IgD-negative memory B cell (primary cell): Measurements from ENCODE around the gene PBX1. TPM values are rescaled to one million over a fixed set of nuclear protein-coding genes. Genes with fewer than 3 reads are reported as not detected.
A peak's percentile ranks its signal among the peaks of the same experiment; 100 is the strongest.

ENCODE experiments used
- H3K27ac Mint-ChIP-seq, 3 donors: one replicate each; pipeline ENCODE4 v1.8.0; 2020 to 2022; ENCODE audit warnings: mild to moderate bottlenecking in 3 of 3, mixed read lengths in 3 of 3, moderate library complexity in 1 of 3
- H3K27me3 Mint-ChIP-seq: one replicate; pipeline ENCODE4 v1.8.0; 2021; ENCODE audit warnings: mixed read lengths
- H3K36me3 Mint-ChIP-seq: one replicate; pipeline ENCODE4 v1.8.0; 2020; ENCODE audit warnings: mild to moderate bottlenecking, mixed read lengths
- H3K4me1 Mint-ChIP-seq, 3 donors: one replicate each; pipeline ENCODE4 v1.8.0; 2020 to 2022; ENCODE audit warnings: mixed read lengths in 3 of 3, mild to moderate bottlenecking in 1 of 3
- H3K4me3 Mint-ChIP-seq, 4 donors: one replicate each; pipeline ENCODE4 v1.8.0; 2020 to 2022; ENCODE audit warnings: mild to moderate bottlenecking in 4 of 4, mixed read lengths in 4 of 4, moderate library complexity in 3 of 4
- H3K9me3 Mint-ChIP-seq, 3 donors: one replicate each; pipeline ENCODE4 v1.8.0; 2020 to 2021; ENCODE audit warnings: mixed read lengths in 3 of 3, mild to moderate bottlenecking in 1 of 3
- polyA plus RNA-seq: library from polyadenylated mRNA; unstranded; fragments of 300-500 nt; fragmentation: Illumina TruSeq; gene quantifications from one replicate; pipeline ENCODE4 v1.2.3, GENCODE V29; 2021

The PBX1 gene
- polyA plus RNA-seq, 1 donor from 2014 or later, result 0.34 TPM

DNA sequence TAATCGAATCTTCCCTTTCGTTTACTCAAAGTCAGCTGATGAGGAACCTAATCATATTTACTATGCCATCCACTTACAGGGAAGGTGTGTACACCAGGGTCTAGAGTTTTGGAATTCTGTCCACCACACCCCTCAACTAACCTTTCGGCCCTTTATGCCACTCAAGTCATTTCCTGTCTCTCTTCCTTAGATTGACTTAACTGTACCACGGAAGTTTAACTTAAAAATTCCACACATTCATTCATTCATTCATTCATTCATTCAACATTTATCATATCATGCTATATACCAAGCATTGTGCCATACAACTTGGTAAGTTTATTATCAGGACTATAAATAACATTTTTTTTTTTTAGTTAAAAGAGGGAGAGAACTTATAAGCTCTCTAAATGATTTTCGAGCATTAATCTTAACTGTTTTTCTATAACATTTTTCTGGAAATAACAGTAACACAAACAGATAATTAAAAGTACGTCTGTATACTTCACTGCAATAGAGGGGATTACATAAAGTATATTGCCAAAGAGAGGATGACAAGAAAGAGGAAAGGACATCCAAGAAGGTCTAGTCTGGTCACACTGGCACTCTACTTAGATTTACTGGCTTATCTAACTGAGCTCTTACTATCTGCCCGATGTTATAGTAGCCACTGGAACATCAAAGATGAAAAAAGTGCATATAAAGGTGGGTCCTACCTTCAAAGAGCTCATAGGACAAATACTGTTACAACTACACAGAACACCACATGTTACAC, 243.7 kb downstream of the PBX1 start:
- Mint-ChIP-seq H3K4me3 (no peak overlapping the region), H3K36me3 (no peaks in the 10 kb centered on the region), H3K4me1 (no peaks in the 10 kb centered on the region), H3K27ac (no peak overlapping the region), H3K9me3 (peaks cover 0 to 3% (median 0%) of the 10 kb centered on the region in 3 donors), H3K27me3 (peaks cover 5% of the 10 kb centered on the region)

DNA sequence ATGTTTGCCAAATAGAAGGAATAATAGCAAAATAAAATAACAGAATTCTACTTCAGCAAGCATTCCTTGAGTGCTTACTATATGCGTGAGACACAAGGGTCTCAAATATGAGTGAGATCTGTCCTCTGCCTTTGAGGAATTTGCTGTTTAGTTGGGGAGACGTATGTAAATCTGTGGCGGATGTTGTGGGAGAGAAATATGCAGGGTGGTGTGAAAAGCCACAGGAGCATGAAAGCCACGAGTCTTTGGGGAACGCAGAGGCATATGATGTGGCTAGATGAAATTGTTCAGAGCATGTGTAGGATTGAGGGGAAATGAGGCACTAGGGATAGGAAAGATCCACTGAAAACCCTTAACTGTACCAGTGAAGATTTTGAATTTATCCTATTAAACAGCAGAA, 244.4 kb downstream of the PBX1 start:
- H3K4me3 Mint-ChIP-seq, result no peak overlapping the region
- no peak overlapping the region for H3K27ac Mint-ChIP-seq
- peaks cover 5% of the 10 kb centered on the region for H3K27me3 Mint-ChIP-seq
- no peaks in the 10 kb centered on the region for H3K4me1 Mint-ChIP-seq
- no peaks in the 10 kb centered on the region for H3K36me3 Mint-ChIP-seq
- H3K9me3 Mint-ChIP-seq, result peaks cover 0 to 3% (median 0%) of the 10 kb centered on the region in 3 donors

DNA sequence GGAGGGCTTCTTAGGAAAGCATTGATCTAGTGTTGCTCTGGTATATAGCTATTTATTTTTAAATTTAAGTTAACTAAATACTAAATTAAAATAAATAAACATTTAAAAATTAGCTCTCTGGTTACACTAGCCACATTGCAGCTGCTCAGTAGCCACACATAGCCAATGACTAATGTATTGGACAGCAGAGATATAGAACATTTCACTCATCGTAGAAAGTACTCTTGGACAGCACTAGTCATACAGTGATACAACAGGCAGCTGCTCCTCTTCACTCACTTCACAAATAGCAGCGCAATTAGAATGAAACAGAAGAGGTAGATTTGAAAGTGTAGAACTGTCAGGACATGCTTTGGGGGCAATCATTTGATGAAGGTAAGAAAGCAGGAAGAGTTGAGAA, 245.4 kb downstream of the PBX1 start:
- Mint-ChIP-seq H3K27me3 (peaks cover 5% of the 10 kb centered on the region), H3K4me1 (no peaks in the 10 kb centered on the region), H3K36me3 (no peaks in the 10 kb centered on the region), H3K9me3 (peaks cover 0 to 3% (median 0%) of the 10 kb centered on the region in 3 donors), H3K27ac (no peak overlapping the region), H3K4me3 (no peak overlapping the region)

DNA sequence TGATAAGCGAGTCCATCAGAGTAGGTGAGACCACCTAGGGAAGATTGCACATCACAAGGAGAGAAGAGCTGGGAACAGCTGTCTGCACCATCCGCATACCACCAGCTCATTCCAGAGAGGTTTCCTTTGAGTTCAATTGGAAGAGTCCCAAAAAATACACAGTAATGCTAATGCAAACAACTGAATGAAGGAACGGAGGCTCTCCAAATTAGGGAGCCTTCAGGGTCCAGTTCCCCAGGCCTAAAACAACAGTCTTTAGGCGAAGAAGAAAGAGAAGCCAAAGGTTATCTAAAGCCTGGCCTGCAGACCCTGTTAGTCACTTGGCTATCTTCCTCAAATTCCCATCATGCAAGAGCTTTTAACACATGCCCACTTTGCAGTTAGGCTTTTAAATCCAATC, 246.4 kb downstream of the PBX1 start:
- no peaks in the 10 kb centered on the region for H3K36me3 Mint-ChIP-seq
- H3K9me3 Mint-ChIP-seq, result peaks cover 0 to 4% (median 4%) of the 10 kb centered on the region in 3 donors
- no peak overlapping the region for H3K4me3 Mint-ChIP-seq
- no peak overlapping the region for H3K27ac Mint-ChIP-seq
- H3K4me1 Mint-ChIP-seq, result no peaks in the 10 kb centered on the region
- H3K27me3 Mint-ChIP-seq, result peaks cover 4% of the 10 kb centered on the region

DNA sequence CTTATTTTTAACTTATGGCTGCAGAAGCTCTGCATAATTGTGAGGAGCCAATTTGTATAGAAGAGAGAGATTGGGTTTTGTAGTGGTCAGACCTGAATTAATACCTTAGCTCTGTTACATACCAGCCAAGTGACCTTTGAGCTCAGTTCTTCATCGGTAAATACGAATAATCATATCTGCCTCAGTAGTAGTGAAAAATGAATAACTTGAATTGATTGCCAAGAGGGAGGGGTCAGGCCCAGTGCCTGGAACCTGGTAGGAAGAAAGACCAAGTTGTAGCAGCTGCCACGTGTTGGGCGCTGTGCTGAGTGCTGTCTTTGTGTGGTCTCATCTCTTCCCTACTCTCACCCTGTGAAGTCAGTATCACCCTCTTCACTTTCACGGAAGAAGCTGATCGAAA, 247.5 kb downstream of the PBX1 start:
- Mint-ChIP-seq H3K4me1 (no peaks in the 10 kb centered on the region), H3K9me3 (peaks cover 0 to 4% (median 1%) of the 10 kb centered on the region in 3 donors), H3K4me3 (no peak overlapping the region)

DNA sequence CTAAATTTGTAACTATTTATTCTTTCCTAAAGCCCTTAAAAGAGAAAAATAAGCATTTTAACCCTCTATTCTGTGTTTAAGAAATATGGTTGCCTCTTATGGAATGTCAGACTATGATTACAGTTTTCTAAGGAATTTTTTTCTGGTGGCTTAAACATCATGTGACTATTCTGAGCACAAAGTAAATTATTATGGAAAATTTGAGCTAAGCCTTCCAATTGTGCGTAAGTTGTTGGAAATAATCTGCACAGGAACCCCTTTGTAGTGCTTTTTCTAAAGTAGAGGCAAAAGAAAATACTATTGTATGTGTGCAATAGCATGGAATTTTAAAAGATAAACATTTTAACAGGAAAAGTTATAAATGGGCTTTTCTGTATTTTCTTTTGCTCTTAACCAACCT, 254.8 kb downstream of the PBX1 start:
- H3K4me3 Mint-ChIP-seq, result no peak overlapping the region

More for the DNA sequence above, 247.5 kb downstream of the PBX1 start:
- Mint-ChIP-seq H3K36me3 (no peaks in the 10 kb centered on the region), H3K27ac (no peak overlapping the region), H3K27me3 (peaks cover 4% of the 10 kb centered on the region)

DNA sequence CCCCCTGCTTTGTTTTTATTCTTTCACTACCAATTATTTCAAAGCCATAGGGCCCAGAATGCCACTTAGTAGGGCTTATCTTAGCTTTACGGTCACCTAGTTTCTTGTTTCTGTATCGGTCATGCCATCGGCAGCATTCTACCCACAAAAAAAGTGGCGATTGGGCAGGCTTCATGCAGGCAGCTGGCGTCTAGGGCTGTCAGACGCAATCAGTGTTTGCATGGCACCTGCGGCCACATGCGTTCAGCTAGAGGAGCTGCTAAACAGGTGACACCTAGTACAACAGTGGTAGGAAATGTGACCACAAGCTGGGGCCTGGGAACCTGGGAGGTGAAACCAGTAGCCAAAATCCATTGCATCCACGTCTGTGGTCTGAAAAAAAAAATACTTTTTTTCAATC, 262.7 kb downstream of the PBX1 start:
- Mint-ChIP-seq H3K4me1 (no peaks in the 10 kb centered on the region), H3K4me3 (no peak overlapping the region), H3K9me3 (peaks cover 0 to 2% (median 2%) of the 10 kb centered on the region in 3 donors), H3K27me3 (peaks cover 3% of the 10 kb centered on the region), H3K27ac (no peak overlapping the region), H3K36me3 (no peaks in the 10 kb centered on the region)

More for the DNA sequence above, 254.8 kb downstream of the PBX1 start:
- Mint-ChIP-seq H3K27me3 (no peaks in the 10 kb centered on the region), H3K27ac (no peak overlapping the region), H3K9me3 (peaks cover 0 to 4% (median 4%) of the 10 kb centered on the region in 3 donors), H3K4me1 (no peaks in the 10 kb centered on the region), H3K36me3 (no peaks in the 10 kb centered on the region)

DNA sequence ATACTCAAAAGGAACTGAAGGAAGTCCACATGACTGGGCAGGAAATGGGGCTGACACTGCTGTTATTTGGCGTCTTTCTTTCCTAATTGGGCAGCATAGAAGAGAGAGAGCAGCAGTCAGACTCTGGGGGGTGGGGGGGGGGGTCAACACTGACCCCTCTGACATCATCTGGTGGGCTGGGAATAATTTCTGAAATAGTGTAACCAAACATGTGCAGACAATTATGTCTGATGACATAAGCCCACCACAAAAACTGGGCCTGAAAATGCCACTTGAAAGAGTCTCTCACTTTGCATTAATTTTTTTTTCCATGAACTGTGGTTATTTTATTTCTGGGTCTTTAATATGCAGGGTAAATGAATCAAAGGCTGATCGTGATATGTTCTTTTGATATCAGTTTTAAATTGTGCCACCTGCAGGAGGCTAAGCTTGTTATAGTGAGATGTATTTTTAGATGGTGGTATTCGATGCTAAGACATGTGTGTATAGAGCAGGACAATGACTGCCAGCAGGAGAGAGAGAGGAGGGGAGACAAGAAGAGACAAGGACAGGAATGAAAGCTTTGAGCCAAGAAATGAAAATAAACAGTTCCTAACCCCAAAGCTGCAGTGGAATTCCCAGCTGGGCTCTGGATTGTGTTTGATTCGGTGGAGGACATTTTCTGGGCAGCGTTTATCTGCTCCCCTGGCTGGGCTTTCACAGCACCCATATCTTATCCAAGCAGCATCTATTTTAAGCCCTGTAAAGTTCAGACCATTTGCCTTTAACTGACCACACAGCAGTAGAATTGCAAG, 264.7 kb downstream of the PBX1 start:
- Mint-ChIP-seq H3K4me1 (no peaks in the 10 kb centered on the region), H3K27me3 (peaks cover 3% of the 10 kb centered on the region), H3K36me3 (no peaks in the 10 kb centered on the region), H3K9me3 (peaks cover 0 to 2% (median 0%) of the 10 kb centered on the region in 3 donors), H3K4me3 (no peak overlapping the region), H3K27ac (peak overlapping the region in 1 of 3 donors; percentile 73)

DNA sequence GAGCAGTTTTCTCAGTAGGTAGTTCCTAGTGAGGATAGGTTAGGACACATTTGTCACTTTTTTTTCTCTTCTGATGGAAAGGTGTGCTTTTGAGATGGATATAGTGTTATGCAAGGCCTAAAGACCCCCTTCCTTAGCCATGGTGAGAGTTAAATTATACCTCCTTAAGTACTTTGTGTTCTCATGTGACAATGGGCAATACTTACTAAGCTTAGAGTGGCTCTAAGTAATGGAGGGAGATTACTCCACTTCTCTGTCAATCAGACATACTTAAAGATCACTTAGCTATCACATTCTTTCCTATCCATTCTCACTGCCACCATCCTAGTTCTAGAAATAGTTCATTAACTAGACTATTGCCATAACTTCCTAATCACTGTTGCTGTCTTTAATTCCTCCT, 265.6 kb downstream of the PBX1 start:
- Mint-ChIP-seq H3K4me3 (no peak overlapping the region), H3K27ac (no peak overlapping the region), H3K27me3 (peaks cover 4% of the 10 kb centered on the region), H3K4me1 (no peaks in the 10 kb centered on the region), H3K36me3 (no peaks in the 10 kb centered on the region), H3K9me3 (peaks cover 0 to 2% (median 0%) of the 10 kb centered on the region in 3 donors)

DNA sequence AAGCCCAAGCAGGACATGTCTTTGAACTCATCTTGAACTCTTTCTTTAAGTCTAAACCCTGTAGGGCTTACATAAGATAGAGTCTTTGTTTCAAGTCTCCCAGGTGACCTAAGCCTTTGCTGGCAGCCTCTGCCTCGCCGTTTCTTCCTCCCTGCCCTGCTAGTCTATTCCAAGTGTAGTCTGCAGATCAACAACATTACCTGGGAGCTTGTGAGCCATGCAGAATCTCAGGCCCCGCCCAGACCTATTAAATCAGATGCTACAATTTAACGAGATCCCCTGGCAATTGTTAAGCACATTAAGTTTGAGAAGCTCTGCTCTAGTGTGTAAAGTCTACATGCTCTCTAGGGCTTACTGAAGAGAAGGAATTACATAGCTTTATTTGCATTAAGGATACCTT, 271.6 kb downstream of the PBX1 start:
- H3K9me3 Mint-ChIP-seq, result no peaks in the 10 kb centered on the region
- H3K27ac Mint-ChIP-seq, result no peak overlapping the region
- peaks cover 3% of the 10 kb centered on the region for H3K36me3 Mint-ChIP-seq
- H3K4me1 Mint-ChIP-seq, result peaks cover 0 to 1% (median 0%) of the 10 kb centered on the region in 3 donors
- H3K4me3 Mint-ChIP-seq, result no peak overlapping the region
- peaks cover 1% of the 10 kb centered on the region for H3K27me3 Mint-ChIP-seq

DNA sequence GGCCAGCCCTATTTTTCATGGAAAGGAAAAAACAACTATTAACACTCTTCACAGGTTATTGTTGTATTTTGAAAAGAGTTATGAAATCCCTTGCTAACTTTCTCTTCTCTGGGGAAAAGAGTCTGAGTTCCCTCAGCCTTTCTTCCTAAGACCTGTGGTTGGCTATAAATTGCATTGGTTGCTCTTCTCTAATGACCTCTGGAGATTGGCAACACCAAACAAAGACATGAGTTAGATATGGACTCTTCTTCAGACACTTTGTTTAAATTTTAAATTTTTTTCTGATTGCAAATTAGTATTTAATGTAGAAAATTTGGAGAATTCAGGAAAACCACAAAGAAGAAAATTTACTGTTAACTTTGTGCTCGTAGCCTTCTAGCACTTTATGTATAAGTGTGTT, 275.7 kb downstream of the PBX1 start:
- Mint-ChIP-seq H3K9me3 (no peaks in the 10 kb centered on the region), H3K27ac (peak overlapping the region in 1 of 3 donors; percentile 61), H3K27me3 (peaks cover 7% of the 10 kb centered on the region), H3K4me1 (peaks cover 0 to 1% (median 0%) of the 10 kb centered on the region in 3 donors), H3K4me3 (no peak overlapping the region), H3K36me3 (peaks cover 4% of the 10 kb centered on the region)

DNA sequence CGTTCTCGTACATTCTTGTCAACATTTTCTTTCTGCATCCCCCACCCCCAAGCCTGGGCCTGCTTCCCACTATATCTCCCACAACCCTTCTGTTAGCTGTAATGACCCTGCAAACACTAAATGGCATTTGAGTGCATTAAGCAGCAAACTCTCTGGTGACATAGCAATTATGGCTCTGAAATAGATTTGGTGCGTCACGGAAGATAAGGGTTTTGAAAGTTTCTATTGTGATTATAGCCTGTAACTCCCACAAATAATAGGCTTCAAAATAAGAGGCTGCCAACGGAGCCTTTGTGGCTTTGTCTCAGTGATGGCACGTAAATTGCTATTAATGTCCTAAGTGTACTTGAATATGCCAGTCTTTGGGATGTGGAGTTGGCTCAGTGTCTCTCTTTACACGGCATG, 277.6 kb downstream of the PBX1 start:
- H3K36me3 Mint-ChIP-seq, result peaks cover 4% of the 10 kb centered on the region

DNA sequence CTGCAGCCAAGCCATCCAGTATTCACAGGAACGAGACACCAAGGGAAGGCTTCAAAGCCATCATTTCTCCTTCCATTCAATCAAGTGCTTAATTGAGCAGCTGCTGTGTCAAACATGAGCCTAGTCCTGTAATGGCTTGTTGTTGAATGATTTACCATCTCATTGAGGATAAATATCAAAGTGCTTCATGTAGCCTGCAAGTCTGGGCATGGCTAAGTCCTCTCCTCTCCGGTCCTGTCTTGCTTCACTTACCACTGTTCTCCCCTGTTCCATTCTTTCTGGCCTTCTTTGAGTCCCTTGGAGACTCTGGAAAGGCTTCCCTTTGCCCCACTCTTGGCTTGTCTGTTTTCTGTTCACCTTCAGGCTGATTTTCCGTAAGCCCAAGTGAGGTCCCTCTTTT, 279.8 kb downstream of the PBX1 start:
- Mint-ChIP-seq H3K36me3 (peaks cover 1% of the 10 kb centered on the region), H3K27me3 (peaks cover 7% of the 10 kb centered on the region), H3K9me3 (no peaks in the 10 kb centered on the region), H3K4me3 (peak overlapping the region in 1 of 4 donors; percentile 81), H3K27ac (no peak overlapping the region), H3K4me1 (no peaks in the 10 kb centered on the region)

More for the DNA sequence above, 277.6 kb downstream of the PBX1 start:
- no peaks in the 10 kb centered on the region for H3K9me3 Mint-ChIP-seq
- no peak overlapping the region for H3K4me3 Mint-ChIP-seq
- peaks cover 7% of the 10 kb centered on the region for H3K27me3 Mint-ChIP-seq
- peaks cover 0 to 1% (median 0%) of the 10 kb centered on the region in 3 donors for H3K4me1 Mint-ChIP-seq
- no peak overlapping the region for H3K27ac Mint-ChIP-seq

DNA sequence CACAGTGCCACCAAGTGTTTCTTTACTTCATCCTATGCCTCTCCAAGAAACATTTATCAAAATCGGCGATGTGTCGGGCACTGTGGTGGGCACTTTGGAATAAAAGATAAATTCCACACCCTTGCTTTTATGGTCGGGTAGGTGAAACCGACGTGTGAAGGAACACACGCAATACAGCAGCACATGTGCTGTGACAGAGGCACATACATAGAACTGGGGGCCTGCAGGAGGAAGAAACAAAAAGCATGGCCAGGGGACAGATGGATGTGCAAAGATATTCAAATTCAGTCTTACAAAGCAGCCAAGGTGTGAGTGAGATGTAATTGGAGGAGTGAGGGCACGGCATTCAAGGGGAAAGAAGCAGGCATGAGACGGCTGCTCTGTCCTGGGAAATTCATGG, 282.0 kb downstream of the PBX1 start:
- H3K4me3 Mint-ChIP-seq, result no peak overlapping the region
- no peaks in the 10 kb centered on the region for H3K4me1 Mint-ChIP-seq
- H3K27ac Mint-ChIP-seq, result no peak overlapping the region
- peaks cover 7% of the 10 kb centered on the region for H3K27me3 Mint-ChIP-seq
- peaks cover 1% of the 10 kb centered on the region for H3K36me3 Mint-ChIP-seq
- H3K9me3 Mint-ChIP-seq, result no peaks in the 10 kb centered on the region

DNA sequence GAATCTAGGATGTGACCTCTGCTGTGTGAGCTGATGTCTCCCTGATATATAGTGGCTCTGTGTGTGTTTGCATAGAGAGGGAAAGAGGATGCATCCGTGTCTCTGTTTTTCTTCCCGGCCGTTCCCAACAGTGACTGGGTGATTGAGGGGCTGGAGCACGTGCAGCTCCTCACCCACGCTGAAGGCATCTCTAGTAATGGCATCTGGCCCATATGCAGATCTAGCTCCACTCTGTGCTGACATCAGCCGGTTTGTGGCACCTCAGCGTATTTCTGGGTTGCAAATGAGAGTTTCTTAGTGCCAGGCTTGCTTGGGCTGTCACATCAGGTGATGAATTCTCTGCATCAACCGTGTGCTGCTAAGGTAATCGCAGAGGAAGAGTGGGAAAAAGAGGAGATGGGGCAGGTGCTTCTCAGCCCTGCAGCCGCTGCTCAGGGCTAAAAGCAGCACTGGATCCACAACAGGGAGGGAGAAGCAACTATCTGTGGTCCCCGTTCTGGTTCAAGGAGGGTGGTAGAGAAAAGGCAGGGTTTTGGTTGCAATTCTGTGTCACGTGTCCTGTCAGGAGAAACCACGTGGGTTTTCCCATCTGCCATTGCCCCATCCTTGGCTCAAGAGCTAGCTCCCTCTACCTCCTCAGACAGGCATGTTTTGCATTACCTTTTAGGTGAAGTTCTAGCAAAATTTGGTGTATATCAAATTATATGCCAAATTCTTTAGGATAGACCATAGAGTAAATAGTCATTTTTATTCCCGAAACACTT, 282.9 kb downstream of the PBX1 start:
- H3K27me3 Mint-ChIP-seq, result peaks cover 7% of the 10 kb centered on the region
- H3K36me3 Mint-ChIP-seq, result no peaks in the 10 kb centered on the region
- no peak overlapping the region for H3K4me3 Mint-ChIP-seq
- H3K9me3 Mint-ChIP-seq, result no peaks in the 10 kb centered on the region
- H3K27ac Mint-ChIP-seq, result no peak overlapping the region
- H3K4me1 Mint-ChIP-seq, result no peaks in the 10 kb centered on the region
